Cardiac muscle cell (in vitro differentiated cells and primary cell): ENCODE results near the gene ASB1. TPM values are rescaled to one million over a fixed set of nuclear protein-coding genes. Genes with fewer than 3 reads are reported as not detected.
A peak's percentile ranks its signal among the peaks of the same experiment; 100 is the strongest.

Source experiments
- DNase-seq, 2 donors: peaks; one replicate each; pipeline versions ENCODE4 v3.0.0 to v3.0.0-alpha.2; 2010 to 2017; ENCODE audit warnings: low read depth in 1 of 2, low spot score in 1 of 2
- H3K27ac ChIP-seq: fragments of 200-600 bp; sonication (generic); 2 replicates; pipeline ENCODE4 v1.5.1; 2016
- H3K27me3 ChIP-seq: fragments of 200-600 bp; sonication (generic); 2 replicates; pipeline ENCODE4 v1.6.0; 2016; ENCODE audit warnings: control low read depth
- H3K36me3 ChIP-seq: fragments of 200-600 bp; sonication (generic); 2 replicates; pipeline ENCODE4 v1.5.1; 2016; ENCODE audit warnings: control low read depth
- H3K4me1 ChIP-seq: fragments of 200-600 bp; sonication (generic); 2 replicates; pipeline ENCODE4 v1.8.1; 2017; ENCODE audit warnings: low read depth, mild to moderate bottlenecking, mixed run types
- H3K4me3 ChIP-seq: fragments of 200-600 bp; sonication (generic); 2 replicates; pipeline ENCODE4 v1.5.1; 2016; ENCODE audit warnings: mild to moderate bottlenecking
- H3K9me3 ChIP-seq: fragments of 200-600 bp; sonication (generic); 2 replicates; pipeline ENCODE4 v1.5.1; 2017; ENCODE audit warnings: low read depth, mild to moderate bottlenecking, control low read depth
- polyA plus RNA-seq: library from polyadenylated mRNA; unstranded; fragments of >200 nt; fragmentation: Nextera tagmentation; extraction: Ambion mirVana; gene quantifications from 2 replicates; pipeline ENCODE4 v1.2.1, GENCODE V29; 2016
- total RNA-seq: library from RNA; depleted of rRNA; stranded (reverse); fragments of >200 nt; gene quantifications from 2 replicates; pipeline ENCODE4 v1.2.3, GENCODE V29; 2016
- TF ChIP-seq, protein P1 (sequence below): IDR thresholded peaks from 2 replicates; pipeline ENCODE4 v1.5.1; 2012; ENCODE audit warnings: low read depth, mild to moderate bottlenecking, low read length

The ASB1 gene
- total and polyA plus RNA-seq, 2 experiments from 2014 or later, result 16.7 TPM

DNA sequence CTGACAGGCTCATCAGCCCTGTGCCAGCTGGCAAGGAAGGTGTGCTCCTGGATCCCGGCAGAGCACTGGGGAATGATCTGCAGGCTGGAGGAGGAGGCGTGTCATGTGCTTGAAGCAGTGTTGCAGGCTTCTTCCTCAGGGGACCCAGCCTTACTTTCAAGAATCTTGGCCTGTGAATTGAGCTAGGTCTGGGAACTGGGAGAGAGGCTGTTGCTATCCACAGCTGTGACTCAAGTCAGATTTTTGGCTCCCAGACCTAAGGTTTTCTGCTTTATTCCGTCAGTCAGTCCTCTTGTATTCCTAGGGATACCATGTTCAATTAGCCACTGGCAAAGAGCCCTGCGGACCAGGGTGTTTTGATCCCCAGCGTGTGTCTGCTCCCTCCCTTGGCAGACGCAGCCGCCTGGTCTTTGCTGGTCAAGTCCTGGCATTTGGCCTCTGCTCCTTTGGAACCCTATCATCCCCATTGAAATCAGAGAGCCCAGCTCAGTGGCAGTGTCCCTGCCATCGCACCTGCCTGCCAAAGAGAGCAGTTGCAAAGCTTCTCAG lies 32.4 kb downstream of the ASB1 start:
- Histone ChIP-seq H3K4me1 (no peaks in the 10 kb centered on the region), H3K36me3 (no peaks in the 10 kb centered on the region), H3K4me3 (no peak overlapping the region), H3K9me3 (no peaks in the 10 kb centered on the region), H3K27me3 (no peaks in the 10 kb centered on the region), H3K27ac (no peak overlapping the region)
- TF ChIP-seq, protein P1, sequence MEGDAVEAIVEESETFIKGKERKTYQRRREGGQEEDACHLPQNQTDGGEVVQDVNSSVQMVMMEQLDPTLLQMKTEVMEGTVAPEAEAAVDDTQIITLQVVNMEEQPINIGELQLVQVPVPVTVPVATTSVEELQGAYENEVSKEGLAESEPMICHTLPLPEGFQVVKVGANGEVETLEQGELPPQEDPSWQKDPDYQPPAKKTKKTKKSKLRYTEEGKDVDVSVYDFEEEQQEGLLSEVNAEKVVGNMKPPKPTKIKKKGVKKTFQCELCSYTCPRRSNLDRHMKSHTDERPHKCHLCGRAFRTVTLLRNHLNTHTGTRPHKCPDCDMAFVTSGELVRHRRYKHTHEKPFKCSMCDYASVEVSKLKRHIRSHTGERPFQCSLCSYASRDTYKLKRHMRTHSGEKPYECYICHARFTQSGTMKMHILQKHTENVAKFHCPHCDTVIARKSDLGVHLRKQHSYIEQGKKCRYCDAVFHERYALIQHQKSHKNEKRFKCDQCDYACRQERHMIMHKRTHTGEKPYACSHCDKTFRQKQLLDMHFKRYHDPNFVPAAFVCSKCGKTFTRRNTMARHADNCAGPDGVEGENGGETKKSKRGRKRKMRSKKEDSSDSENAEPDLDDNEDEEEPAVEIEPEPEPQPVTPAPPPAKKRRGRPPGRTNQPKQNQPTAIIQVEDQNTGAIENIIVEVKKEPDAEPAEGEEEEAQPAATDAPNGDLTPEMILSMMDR, result no peak
- DNase-seq, result peak in 1 of 2 donors; percentile 92

DNA sequence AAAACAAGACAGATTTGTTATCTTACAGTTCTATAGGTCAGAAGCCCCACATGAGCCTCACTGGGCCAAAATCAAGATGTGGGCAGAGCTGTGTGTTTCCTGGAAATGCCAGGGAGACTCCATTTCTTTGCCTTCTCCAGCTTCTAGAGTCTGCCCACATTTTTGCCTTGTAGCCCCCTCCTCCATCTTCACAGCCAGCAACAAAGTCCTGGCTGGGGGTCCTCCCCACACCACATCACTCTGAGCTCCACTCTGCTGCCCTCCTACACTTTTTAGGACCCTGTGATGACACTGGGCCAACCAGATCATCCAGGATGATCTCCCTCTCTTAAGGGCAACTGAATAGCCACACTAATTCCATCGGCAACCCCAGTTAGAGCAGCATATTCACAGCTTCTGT lies 34.3 kb downstream of the ASB1 start:
- no peak overlapping the region for H3K27ac ChIP-seq

DNA sequence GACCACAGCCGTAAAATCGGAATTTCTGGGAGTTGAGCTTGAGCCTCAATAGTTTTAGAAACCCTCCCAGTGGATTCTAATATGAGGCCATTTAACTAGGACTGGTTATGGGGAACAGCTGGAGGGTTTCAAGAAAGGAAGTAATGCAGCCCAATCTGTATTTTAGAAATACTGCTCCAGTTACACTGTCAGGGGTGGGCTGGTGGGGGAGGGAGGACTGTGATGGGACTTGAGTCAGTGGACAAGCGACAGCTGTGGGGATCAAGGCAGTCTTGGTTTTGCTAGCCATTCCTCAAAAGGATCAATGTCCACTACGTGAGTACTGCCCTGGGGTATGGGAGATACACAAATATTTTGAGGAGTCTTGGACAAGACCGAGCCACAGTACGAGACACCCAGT lies 34.8 kb downstream of the ASB1 start:
- H3K36me3 ChIP-seq, result no peaks in the 10 kb centered on the region
- H3K4me3 ChIP-seq, result no peak overlapping the region
- no peak overlapping the region for H3K27ac ChIP-seq
- DNase-seq, result no peak
- TF ChIP-seq, protein P1, result no peak
- H3K27me3 ChIP-seq, result no peaks in the 10 kb centered on the region
- H3K4me1 ChIP-seq, result no peaks in the 10 kb centered on the region
- H3K9me3 ChIP-seq, result no peaks in the 10 kb centered on the region

More for the DNA sequence above, 34.3 kb downstream of the ASB1 start:
- DNase-seq, result no peak
- Histone ChIP-seq H3K4me1 (no peaks in the 10 kb centered on the region), H3K27me3 (no peaks in the 10 kb centered on the region), H3K36me3 (no peaks in the 10 kb centered on the region), H3K4me3 (no peak overlapping the region), H3K9me3 (no peaks in the 10 kb centered on the region)
- TF ChIP-seq, protein P1, result no peak

DNA sequence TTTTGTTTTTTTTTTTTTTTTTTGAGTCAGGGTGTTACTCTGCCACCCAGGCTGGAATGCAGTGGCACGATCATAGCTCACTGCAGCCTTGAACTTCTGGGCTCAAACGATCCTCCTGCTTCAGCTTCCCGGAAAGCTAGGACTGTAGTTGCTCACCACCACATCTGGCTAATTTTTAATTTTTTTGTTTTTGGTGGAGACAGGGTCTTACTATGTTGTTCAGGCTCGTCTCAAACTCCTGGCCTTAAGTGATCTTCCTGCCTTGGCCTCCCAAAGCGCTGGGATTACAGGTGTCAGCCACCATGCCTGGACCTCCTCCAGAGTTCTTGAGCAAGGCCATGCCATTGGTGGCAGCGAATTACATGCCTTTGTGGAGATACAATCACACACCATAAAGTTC lies 35.2 kb downstream of the ASB1 start:
- no peaks in the 10 kb centered on the region for H3K4me1 ChIP-seq
- no peak overlapping the region for H3K4me3 ChIP-seq
- H3K9me3 ChIP-seq, result no peaks in the 10 kb centered on the region
- no peak for DNase-seq
- H3K27ac ChIP-seq, result no peak overlapping the region
- no peaks in the 10 kb centered on the region for H3K27me3 ChIP-seq
- H3K36me3 ChIP-seq, result no peaks in the 10 kb centered on the region
- TF ChIP-seq, protein P1, result no peak

DNA sequence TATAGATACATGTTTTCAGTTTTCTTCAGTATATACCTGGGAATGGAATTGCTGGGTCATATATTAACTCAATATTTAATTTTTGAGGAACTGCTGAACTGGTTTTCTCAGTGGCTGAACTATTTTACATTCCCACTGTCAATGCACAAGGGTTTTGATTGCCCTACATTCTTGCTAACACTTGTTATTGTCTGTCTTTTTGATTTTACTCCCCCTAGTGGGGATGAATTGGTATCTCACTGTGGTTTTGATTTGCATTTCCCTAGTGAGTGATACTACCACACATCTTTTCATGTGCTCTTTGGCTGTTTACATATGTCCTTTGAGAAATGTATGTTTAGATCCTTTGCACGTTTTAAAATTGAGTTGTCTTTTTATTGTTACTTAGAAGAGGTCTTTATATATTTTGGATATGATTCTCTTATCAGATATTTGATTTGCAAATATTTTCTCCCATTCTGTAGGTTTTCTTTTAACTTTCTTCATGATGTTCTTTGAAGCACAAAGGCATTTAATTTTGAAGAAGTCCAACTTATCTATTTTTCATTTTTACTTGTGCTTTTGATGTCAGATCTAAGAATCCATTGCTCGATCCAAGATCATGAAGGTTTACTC lies 36.2 kb downstream of the ASB1 start:
- no peaks in the 10 kb centered on the region for H3K36me3 ChIP-seq
- DNase-seq, result peak; percentile 3 to 73
- TF ChIP-seq, protein P1, result peak; percentile 69

More for the DNA sequence above, 36.2 kb downstream of the ASB1 start:
- no peaks in the 10 kb centered on the region for H3K27me3 ChIP-seq
- H3K4me1 ChIP-seq, result no peaks in the 10 kb centered on the region
- no peak overlapping the region for H3K27ac ChIP-seq
- no peaks in the 10 kb centered on the region for H3K9me3 ChIP-seq
- H3K4me3 ChIP-seq, result no peak overlapping the region
